ENCODE measurements around the gene DGKQ. TPM values are rescaled to one million over a fixed set of nuclear protein-coding genes. Genes with fewer than 3 reads are reported as not detected.

The DGKQ gene
- total RNA-seq, 1 donor from 2014 or later = 15.0 TPM

DNA sequence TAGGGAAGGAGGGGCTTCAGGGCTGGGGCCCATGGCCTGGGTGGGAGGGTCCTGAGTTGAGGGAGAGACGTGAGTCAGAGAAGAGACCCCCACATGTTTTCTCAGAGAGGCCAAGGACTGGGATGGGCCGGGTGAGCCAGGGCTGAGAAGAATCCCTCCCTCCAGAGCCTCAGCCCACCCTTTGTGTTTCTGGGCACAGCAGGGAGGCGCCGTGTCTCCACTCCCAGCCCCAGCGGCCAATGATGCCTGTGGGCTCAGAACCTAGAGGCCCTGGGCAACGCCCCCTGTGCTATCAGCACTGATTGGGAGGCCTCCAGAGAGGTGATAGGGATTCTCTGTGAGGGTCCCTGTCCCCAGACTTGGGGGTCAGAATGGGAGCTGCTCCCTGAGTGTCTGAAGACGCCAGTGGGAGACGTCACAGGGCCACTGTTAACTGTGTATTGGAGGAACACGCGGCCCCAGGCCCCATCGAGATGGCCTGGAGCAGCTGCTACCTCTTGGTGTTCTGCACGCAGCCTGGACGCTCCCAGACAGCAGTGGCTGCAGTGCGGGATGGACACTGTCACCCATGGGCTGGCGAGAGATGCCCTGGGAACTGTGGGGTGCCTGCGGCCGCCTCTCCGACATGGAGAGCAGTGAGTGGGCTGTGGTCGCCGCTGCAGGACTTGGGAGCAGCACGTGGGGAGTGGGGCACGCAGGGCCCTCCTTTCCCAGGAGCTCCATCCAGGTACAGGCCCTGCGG is 46.5 kb upstream of the DGKQ start:
- no peaks in the 10 kb centered on the region for H3K36me3 Mint-ChIP-seq (ENCODE audit: low read depth)
- DNase-seq (ENCODE audit: low read depth, low spot score) = no peak
- peak overlapping the region; percentile 15 for H3K4me3 Mint-ChIP-seq
- no peaks in the 10 kb centered on the region for H3K27me3 Mint-ChIP-seq (ENCODE audit: low read depth)
- TF ChIP-seq, protein P1, sequence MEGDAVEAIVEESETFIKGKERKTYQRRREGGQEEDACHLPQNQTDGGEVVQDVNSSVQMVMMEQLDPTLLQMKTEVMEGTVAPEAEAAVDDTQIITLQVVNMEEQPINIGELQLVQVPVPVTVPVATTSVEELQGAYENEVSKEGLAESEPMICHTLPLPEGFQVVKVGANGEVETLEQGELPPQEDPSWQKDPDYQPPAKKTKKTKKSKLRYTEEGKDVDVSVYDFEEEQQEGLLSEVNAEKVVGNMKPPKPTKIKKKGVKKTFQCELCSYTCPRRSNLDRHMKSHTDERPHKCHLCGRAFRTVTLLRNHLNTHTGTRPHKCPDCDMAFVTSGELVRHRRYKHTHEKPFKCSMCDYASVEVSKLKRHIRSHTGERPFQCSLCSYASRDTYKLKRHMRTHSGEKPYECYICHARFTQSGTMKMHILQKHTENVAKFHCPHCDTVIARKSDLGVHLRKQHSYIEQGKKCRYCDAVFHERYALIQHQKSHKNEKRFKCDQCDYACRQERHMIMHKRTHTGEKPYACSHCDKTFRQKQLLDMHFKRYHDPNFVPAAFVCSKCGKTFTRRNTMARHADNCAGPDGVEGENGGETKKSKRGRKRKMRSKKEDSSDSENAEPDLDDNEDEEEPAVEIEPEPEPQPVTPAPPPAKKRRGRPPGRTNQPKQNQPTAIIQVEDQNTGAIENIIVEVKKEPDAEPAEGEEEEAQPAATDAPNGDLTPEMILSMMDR (conservative IDR thresholded peaks at IDR 0.05) = no peak
- peak overlapping the region; percentile 43 for H3K27ac Mint-ChIP-seq (ENCODE audit: unreplicated experiment)
- H3K9me3 Mint-ChIP-seq = no peaks in the 10 kb centered on the region
- peaks cover 7% of the 10 kb centered on the region for H3K4me1 Mint-ChIP-seq

DNA sequence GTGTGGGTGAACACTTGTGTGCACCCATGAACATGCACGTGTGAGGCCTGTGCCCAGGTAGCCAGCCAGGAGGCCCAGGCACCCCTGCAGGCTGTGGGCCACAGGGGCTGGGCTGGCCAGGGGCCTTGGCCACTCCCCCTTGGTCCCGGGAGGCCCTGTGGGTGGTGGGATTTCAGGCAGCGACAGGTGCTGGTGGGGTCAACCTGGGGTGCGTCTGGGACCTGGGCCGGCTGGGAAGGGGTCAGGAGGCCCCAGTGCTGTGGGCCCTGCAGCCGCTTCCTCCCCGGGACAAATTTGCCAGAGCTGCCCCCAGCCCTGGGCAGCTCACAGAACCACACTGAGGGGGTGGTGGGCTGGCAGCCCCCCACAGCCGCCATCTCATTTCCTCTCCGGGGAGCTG is 46.0 kb upstream of the DGKQ start:
- Mint-ChIP-seq H3K4me3 (peak overlapping the region; percentile 15), H3K9me3 (no peaks in the 10 kb centered on the region), H3K27me3 (ENCODE audit: low read depth) (no peaks in the 10 kb centered on the region), H3K27ac (ENCODE audit: unreplicated experiment) (no peak overlapping the region), H3K4me1 (peaks cover 8% of the 10 kb centered on the region), H3K36me3 (ENCODE audit: low read depth) (no peaks in the 10 kb centered on the region)
- TF ChIP-seq, protein P1 (conservative IDR thresholded peaks at IDR 0.05) = no peak
- DNase-seq (ENCODE audit: low read depth, low spot score) = no peak

DNA sequence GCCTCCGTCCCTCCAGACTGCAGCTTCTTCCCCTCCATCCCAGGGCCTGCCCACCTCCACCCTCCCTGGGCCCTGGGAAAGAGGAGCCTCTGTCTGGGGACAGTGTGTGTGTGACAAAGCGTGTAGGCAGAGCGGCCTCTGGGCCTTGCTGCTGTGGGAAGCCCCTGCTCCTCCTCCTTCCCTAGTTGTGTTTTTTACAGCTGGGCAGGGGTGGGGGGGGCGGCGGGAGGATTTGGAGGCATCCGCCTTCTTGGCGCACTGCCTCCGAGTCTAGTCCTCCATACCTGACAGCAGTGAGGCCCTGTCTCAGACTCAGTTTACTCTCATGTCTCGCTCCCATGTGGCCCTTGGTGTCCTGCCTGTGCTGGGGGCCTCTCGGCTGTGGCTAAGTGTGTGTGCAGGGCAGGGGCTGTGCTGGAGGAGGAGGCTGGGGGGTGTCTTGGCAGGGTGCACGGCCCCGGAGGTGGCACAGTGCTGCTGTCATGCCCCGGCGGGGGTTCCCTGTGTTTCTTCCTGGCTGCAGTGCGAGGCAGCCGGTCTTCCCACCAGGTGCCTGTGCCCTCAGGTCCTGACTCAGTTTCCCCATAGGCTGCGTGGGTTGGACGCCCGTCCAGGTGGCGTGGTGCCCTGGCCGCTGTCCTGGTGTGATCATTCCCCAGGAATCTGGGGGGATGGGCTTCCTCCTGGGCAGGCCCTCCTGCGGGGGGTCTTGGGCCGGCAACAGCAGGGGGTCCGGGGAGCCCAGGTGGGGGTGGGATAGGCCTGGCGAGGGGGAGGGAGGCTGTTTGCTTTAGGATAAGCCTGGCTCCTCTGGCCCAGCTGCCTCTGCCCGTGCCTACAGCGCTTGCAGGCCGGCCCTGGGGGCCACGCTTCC is 45.0 kb upstream of the DGKQ start:
- Mint-ChIP-seq H3K36me3 (ENCODE audit: low read depth) (no peaks in the 10 kb centered on the region), H3K27ac (ENCODE audit: unreplicated experiment) (no peak overlapping the region), H3K4me1 (peaks cover 17% of the 10 kb centered on the region), H3K4me3 (no peak overlapping the region), H3K9me3 (no peaks in the 10 kb centered on the region), H3K27me3 (ENCODE audit: low read depth) (peaks cover 2% of the 10 kb centered on the region)
- no peak for DNase-seq (ENCODE audit: low read depth, low spot score)
- TF ChIP-seq, protein P1 (conservative IDR thresholded peaks at IDR 0.05) = no peak

DNA sequence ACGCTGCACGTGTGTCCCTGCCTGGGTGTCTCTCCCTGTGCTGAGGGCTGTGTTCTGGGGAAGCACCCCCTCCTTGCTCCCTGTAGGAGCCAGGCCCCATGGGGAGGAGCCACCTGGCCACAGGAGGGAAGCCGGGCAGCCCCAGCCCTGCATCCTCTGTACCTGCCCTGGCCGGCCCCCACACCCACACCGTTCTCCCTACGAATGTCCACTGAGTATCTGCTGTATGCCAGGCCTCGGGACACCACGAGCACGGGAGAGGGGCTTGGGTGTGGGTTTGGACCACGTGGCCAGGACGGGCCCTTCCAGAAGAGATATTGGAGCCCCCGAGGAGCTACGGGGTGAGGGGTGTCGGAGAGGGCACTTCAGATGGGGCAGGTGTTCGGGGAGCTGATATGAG is 44.3 kb upstream of the DGKQ start:
- H3K4me3 Mint-ChIP-seq = no peak overlapping the region
- TF ChIP-seq, protein P1 (conservative IDR thresholded peaks at IDR 0.05) = no peak
- H3K36me3 Mint-ChIP-seq (ENCODE audit: low read depth) = no peaks in the 10 kb centered on the region
- H3K27me3 Mint-ChIP-seq (ENCODE audit: low read depth) = peaks cover 2% of the 10 kb centered on the region
- DNase-seq (ENCODE audit: low read depth, low spot score) = no peak
- peaks cover 17% of the 10 kb centered on the region for H3K4me1 Mint-ChIP-seq
- no peak overlapping the region for H3K27ac Mint-ChIP-seq (ENCODE audit: unreplicated experiment)
- H3K9me3 Mint-ChIP-seq = no peaks in the 10 kb centered on the region

DNA sequence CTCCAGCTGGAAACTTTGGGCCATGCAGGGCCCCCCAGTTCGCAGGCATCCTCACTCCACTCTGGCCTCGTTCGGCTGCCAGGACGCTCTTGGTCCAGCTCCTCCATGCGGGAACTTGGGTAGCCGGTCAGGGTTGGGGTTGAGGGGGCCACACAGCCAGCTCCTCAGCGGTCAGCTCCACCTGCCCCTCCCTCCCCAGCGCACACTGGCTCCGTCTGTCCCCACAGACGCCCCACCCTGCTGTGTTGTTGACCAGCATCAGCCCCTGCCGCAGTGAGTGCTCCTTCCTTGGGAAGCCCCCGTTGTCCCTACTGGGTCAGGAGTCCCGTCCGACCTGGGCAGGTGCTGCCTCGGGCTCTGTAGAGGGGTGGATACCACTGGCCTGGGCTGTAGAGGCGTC is 43.8 kb upstream of the DGKQ start:
- no peak for DNase-seq (ENCODE audit: low read depth, low spot score)
- TF ChIP-seq, protein P1 (conservative IDR thresholded peaks at IDR 0.05) = no peak
- H3K4me1 Mint-ChIP-seq = peaks cover 17% of the 10 kb centered on the region
- H3K27ac Mint-ChIP-seq (ENCODE audit: unreplicated experiment) = no peak overlapping the region
- no peaks in the 10 kb centered on the region for H3K9me3 Mint-ChIP-seq
- H3K27me3 Mint-ChIP-seq (ENCODE audit: low read depth) = peaks cover 2% of the 10 kb centered on the region
- H3K4me3 Mint-ChIP-seq = no peak overlapping the region
- H3K36me3 Mint-ChIP-seq (ENCODE audit: low read depth) = no peaks in the 10 kb centered on the region
